Lower leg skin (tissue), 4 donors: ENCODE data around the gene TSPAN11. TPM values are rescaled to one million over a fixed set of nuclear protein-coding genes. Genes with fewer than 3 reads are reported as not detected.

ENCODE experiments used
- DNase-seq, 2 donors: peaks; one replicate each; pipeline ENCODE4 v3.0.0-alpha.2; 2019; ENCODE audit warnings: low spot score in 2 of 2
- H3K4me3 ChIP-seq: fragments of 200-600 bp; sonication (generic); 2 replicates; pipeline ENCODE4 v1.5.1; 2017; ENCODE audit warnings: mild to moderate bottlenecking, low read depth; ENCODE audit not compliant: poor library complexity, severe bottlenecking
- CTCF ChIP-seq, 3 donors: fragments of 450-650 bp; IDR thresholded peaks; one replicate each; pipeline ENCODE4 v1.5.1; 2016; ENCODE audit warnings: antibody characterized with exemption in 3 of 3, mild to moderate bottlenecking in 3 of 3, moderate library complexity in 2 of 3
- POLR2A ChIP-seq, 2 donors: fragments of 450-650 bp; IDR thresholded peaks; one replicate each; pipeline ENCODE4 v1.6.1; 2016 to 2017; ENCODE audit warnings: antibody characterized with exemption in 2 of 2, mild to moderate bottlenecking in 1 of 2, moderate library complexity in 1 of 2
- whole genome bisulfite sequencing, 2 donors: methylation state at CpG; one replicate each; pipeline ENCODE4 v1.1.5; 2018; 5-methylcytosine and 5-hydroxymethylcytosine counted together
- intact Hi-C: fragments of 100-400 bp; cut with DNase I; formaldehyde crosslinking; loops from one replicate; pipeline ENCODE4 v1.15.0; 2023; ENCODE audit warnings: low total_unique reads
- total RNA-seq, 4 donors: library from RNA; depleted of rRNA; stranded (reverse); fragments of >200 nt; gene quantifications; one replicate each; pipeline ENCODE4 v1.1.0, GENCODE V29; 2016

TSPAN11 gene
- total RNA-seq, 4 donors from 2014 or later: 1.3 to 5.4 (median 2.2) TPM

DNA sequence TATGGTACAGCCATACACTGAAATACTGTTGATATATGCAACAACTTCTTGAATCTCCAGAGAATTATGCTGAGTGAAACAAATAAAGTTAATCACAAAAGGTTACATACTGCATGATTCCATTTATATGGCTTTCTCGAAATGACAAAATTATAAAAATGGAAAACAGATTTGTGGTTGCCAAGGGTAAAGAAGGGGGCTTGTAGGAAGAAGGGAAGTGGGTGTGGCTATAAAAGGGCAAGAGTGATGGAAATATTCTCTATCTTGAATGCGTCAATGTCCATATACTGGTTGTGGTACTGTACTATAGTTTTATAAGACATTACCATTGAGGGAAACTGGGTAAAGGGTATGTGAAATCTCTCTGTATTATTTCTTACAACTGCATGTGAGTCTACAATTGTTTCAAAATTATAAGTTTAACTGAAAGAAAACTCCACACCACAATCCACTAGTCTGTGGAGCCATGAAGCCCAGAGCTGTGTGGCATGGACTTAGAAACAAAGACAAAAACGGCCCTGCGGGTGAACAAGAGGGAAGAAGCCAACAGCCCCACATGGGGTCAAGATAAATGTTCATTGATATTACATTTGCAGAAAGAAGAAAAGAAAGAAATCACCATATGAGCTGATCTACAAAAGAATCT is 18.3 kb upstream of the TSPAN11 start:
- DNase-seq: no peak
- WGBS, 2 donors: 59 to 70% methylated on average over 4 of the region's 4 CpGs
- intact Hi-C loops: no loop called here
- no peak overlapping the region for H3K4me3 ChIP-seq
- no peak for TF ChIP-seq CTCF (IDR thresholded peaks at IDR 0.05)
- TF ChIP-seq POLR2A (IDR thresholded peaks at IDR 0.05): no peak

GRCh38 chr12:30908722-30909348 is 17.7 kb upstream of the TSPAN11 start:
- 39 to 51% methylated on average over 3 of the region's 3 CpGs for WGBS, 2 donors
- no peak overlapping the region for H3K4me3 ChIP-seq
- no peak for TF ChIP-seq CTCF (IDR thresholded peaks at IDR 0.05)
- TF ChIP-seq POLR2A (IDR thresholded peaks at IDR 0.05): no peak
- DNase-seq: peak in 1 of 2 donors; percentile 43
- intact Hi-C loops: no loop called here

- intact Hi-C loops: no loop called here
- 47 to 61% methylated on average over 5 of the region's 5 CpGs for WGBS, 2 donors
Measured at GRCh38 chr12:30909349-30910037, 17.1 kb upstream of the TSPAN11 start.

GRCh38 chr12:30910038-30910350 is 16.6 kb upstream of the TSPAN11 start:
- no peak for TF ChIP-seq CTCF (IDR thresholded peaks at IDR 0.05)
- TF ChIP-seq POLR2A (IDR thresholded peaks at IDR 0.05): no peak

More at GRCh38 chr12:30909349-30910037, 17.1 kb upstream of the TSPAN11 start:
- no peak for DNase-seq
- H3K4me3 ChIP-seq: no peak overlapping the region
- TF ChIP-seq POLR2A (IDR thresholded peaks at IDR 0.05) (no peak), CTCF (IDR thresholded peaks at IDR 0.05) (no peak)

GRCh38 chr12:30911207-30911606 is 15.3 kb upstream of the TSPAN11 start:
- no peak for TF ChIP-seq POLR2A (IDR thresholded peaks at IDR 0.05)
- TF ChIP-seq CTCF (IDR thresholded peaks at IDR 0.05): no peak
- intact Hi-C loops: no loop called here
- 48 to 66% methylated on average over 6 of the region's 6 CpGs for WGBS, 2 donors
- no peak overlapping the region for H3K4me3 ChIP-seq
- no peak for DNase-seq

More at GRCh38 chr12:30910038-30910350, 16.6 kb upstream of the TSPAN11 start:
- 87 to 94% methylated on average over 1 of the region's 1 CpG for WGBS, 2 donors
- no peak for DNase-seq
- H3K4me3 ChIP-seq: no peak overlapping the region
- intact Hi-C loops: no loop called here
